Endothelial cell (in vitro differentiated cells): ENCODE data around the gene FZD10. TPM values are rescaled to one million over a fixed set of nuclear protein-coding genes. Genes with fewer than 3 reads are reported as not detected.

ENCODE experiments used
- DNase-seq: peaks from one replicate; pipeline ENCODE4 v3.0.0; 2021; ENCODE audit warnings: low spot score
- H3K27ac Mint-ChIP-seq: one replicate; pipeline ENCODE4 v1.8.0; 2021; ENCODE audit warnings: mixed read lengths, inconsistent platforms; ENCODE audit not compliant: unreplicated experiment
- H3K27me3 Mint-ChIP-seq: one replicate; pipeline ENCODE4 v1.8.0; 2021; ENCODE audit warnings: mild to moderate bottlenecking, moderate library complexity, mixed read lengths, inconsistent platforms; ENCODE audit not compliant: unreplicated experiment
- H3K36me3 Mint-ChIP-seq: one replicate; pipeline ENCODE4 v1.8.0; 2021; ENCODE audit warnings: mild to moderate bottlenecking, low read depth, mixed read lengths, inconsistent platforms; ENCODE audit not compliant: unreplicated experiment
- H3K4me1 Mint-ChIP-seq: one replicate; pipeline ENCODE4 v1.8.0; 2021; ENCODE audit warnings: mild to moderate bottlenecking, mixed read lengths, inconsistent platforms; ENCODE audit not compliant: unreplicated experiment
- H3K4me3 Mint-ChIP-seq: one replicate; pipeline ENCODE4 v1.8.0; 2021; ENCODE audit warnings: mild to moderate bottlenecking, mixed read lengths, inconsistent platforms; ENCODE audit not compliant: unreplicated experiment
- H3K9me3 Mint-ChIP-seq: one replicate; pipeline ENCODE4 v1.8.0; 2021; ENCODE audit warnings: mixed read lengths, inconsistent platforms; ENCODE audit not compliant: unreplicated experiment
- CTCF ChIP-seq: fragments of 200-600 bp; sonication (generic); IDR thresholded peaks from one replicate; pipeline ENCODE4 v1.5.0; 2021; ENCODE audit warnings: antibody characterized with exemption; ENCODE audit not compliant: unreplicated experiment
- total RNA-seq: library from RNA; stranded (reverse); fragmentation: NEBNext Ultra II Directional; extraction: Animal tissue kit (Norgen Biotek cat#: 25700); gene quantifications from one replicate; pipeline ENCODE4 v1.2.1, GENCODE V29; 2021; ENCODE audit not compliant: unreplicated experiment

Gene FZD10
- total RNA-seq, 1 donor from 2014 or later: not detected

GRCh38 chr12:130194154-130194553 is 31.9 kb downstream of the FZD10 start:
- no peak for DNase-seq
- no peak overlapping the region for H3K27ac Mint-ChIP-seq
- H3K4me1 Mint-ChIP-seq: no peaks in the 10 kb centered on the region
- no peak overlapping the region for H3K4me3 Mint-ChIP-seq
- H3K36me3 Mint-ChIP-seq: peaks cover 9% of the 10 kb centered on the region
- no peak for TF ChIP-seq CTCF
- no peaks in the 10 kb centered on the region for H3K27me3 Mint-ChIP-seq
- peaks cover 35% of the 10 kb centered on the region for H3K9me3 Mint-ChIP-seq

GRCh38 chr12:130195369-130195768 is 33.1 kb downstream of the FZD10 start:
- H3K27ac Mint-ChIP-seq: no peak overlapping the region
- peaks cover 9% of the 10 kb centered on the region for H3K36me3 Mint-ChIP-seq
- DNase-seq: no peak
- no peak overlapping the region for H3K4me3 Mint-ChIP-seq
- peaks cover 33% of the 10 kb centered on the region for H3K9me3 Mint-ChIP-seq
- no peak for TF ChIP-seq CTCF
- H3K27me3 Mint-ChIP-seq: no peaks in the 10 kb centered on the region
- H3K4me1 Mint-ChIP-seq: no peaks in the 10 kb centered on the region

- H3K27ac Mint-ChIP-seq: no peak overlapping the region
- peaks cover 33% of the 10 kb centered on the region for H3K9me3 Mint-ChIP-seq
- no peaks in the 10 kb centered on the region for H3K27me3 Mint-ChIP-seq
- DNase-seq: no peak
- no peak overlapping the region for H3K4me3 Mint-ChIP-seq
- H3K36me3 Mint-ChIP-seq: peaks cover 9% of the 10 kb centered on the region
- TF ChIP-seq CTCF: no peak
- no peaks in the 10 kb centered on the region for H3K4me1 Mint-ChIP-seq
Observed at GRCh38 chr12:130195776-130196175, 33.5 kb downstream of the FZD10 start.

GRCh38 chr12:130196827-130197226 is 34.6 kb downstream of the FZD10 start:
- Mint-ChIP-seq H3K9me3 (peaks cover 36% of the 10 kb centered on the region), H3K4me1 (no peaks in the 10 kb centered on the region), H3K36me3 (peaks cover 6% of the 10 kb centered on the region), H3K27me3 (no peaks in the 10 kb centered on the region), H3K4me3 (no peak overlapping the region), H3K27ac (no peak overlapping the region)
- TF ChIP-seq CTCF: no peak
- DNase-seq: no peak

- no peaks in the 10 kb centered on the region for H3K4me1 Mint-ChIP-seq
- H3K27me3 Mint-ChIP-seq: peaks cover 2% of the 10 kb centered on the region
- peaks cover 35% of the 10 kb centered on the region for H3K9me3 Mint-ChIP-seq
- no peak for TF ChIP-seq CTCF
- H3K36me3 Mint-ChIP-seq: peaks cover 8% of the 10 kb centered on the region
- no peak overlapping the region for H3K4me3 Mint-ChIP-seq
- DNase-seq: no peak
- no peak overlapping the region for H3K27ac Mint-ChIP-seq
Observed at GRCh38 chr12:130198026-130198662, 35.9 kb downstream of the FZD10 start.
